Measurements from ENCODE around the gene SLC48A1.

Gene SLC48A1

DNA sequence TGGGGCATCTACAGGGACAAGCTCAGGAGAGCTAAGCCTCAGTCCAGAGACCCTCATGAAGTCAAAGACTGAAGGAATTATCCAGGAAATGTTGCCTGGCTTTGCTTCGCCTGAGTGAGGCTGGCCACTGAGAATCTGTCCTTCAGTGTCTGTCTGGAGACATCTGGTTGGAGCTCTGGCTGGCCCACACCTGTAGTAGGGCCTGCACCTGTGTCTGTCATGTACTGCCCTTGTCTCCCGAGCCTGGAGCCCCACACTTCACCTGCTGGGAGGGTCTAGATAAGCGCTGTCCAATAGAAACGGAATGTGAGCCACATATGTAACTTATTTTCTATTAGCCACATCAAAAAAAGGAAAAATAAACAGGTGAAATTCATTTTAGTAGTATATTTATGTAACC, 56.5 kb downstream of the SLC48A1 start:
- TF ChIP-seq, protein P1, sequence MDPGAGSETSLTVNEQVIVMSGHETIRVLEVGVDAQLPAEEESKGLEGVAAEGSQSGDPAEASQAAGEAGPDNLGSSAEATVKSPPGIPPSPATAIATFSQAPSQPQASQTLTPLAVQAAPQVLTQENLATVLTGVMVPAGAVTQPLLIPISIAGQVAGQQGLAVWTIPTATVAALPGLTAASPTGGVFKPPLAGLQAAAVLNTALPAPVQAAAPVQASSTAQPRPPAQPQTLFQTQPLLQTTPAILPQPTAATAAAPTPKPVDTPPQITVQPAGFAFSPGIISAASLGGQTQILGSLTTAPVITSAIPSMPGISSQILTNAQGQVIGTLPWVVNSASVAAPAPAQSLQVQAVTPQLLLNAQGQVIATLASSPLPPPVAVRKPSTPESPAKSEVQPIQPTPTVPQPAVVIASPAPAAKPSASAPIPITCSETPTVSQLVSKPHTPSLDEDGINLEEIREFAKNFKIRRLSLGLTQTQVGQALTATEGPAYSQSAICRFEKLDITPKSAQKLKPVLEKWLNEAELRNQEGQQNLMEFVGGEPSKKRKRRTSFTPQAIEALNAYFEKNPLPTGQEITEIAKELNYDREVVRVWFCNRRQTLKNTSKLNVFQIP (CRISPR knock-in tag; IDR thresholded peaks at IDR 0.05; ENCODE audit: borderline replicate concordance, low read depth), result no peak
- TF ChIP-seq, protein P2, sequence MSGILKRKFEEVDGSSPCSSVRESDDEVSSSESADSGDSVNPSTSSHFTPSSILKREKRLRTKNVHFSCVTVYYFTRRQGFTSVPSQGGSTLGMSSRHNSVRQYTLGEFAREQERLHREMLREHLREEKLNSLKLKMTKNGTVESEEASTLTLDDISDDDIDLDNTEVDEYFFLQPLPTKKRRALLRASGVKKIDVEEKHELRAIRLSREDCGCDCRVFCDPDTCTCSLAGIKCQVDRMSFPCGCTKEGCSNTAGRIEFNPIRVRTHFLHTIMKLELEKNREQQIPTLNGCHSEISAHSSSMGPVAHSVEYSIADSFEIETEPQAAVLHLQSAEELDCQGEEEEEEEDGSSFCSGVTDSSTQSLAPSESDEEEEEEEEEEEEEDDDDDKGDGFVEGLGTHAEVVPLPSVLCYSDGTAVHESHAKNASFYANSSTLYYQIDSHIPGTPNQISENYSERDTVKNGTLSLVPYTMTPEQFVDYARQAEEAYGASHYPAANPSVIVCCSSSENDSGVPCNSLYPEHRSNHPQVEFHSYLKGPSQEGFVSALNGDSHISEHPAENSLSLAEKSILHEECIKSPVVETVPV (CRISPR knock-in tag; IDR thresholded peaks at IDR 0.05), result no peak
- TF ChIP-seq ZFP30 (CRISPR knock-in tag; IDR thresholded peaks at IDR 0.05) (no peak), ZNF8 (CRISPR knock-in tag; IDR thresholded peaks at IDR 0.05) (no peak), ARNTL (CRISPR knock-in tag; IDR thresholded peaks at IDR 0.05; ENCODE audit: borderline replicate concordance, low read depth) (no peak), TOX (CRISPR knock-in tag; IDR thresholded peaks at IDR 0.05; ENCODE audit: borderline replicate concordance) (no peak), ZC3H10 (CRISPR knock-in tag; IDR thresholded peaks at IDR 0.05) (no peak), PPARA (CRISPR knock-in tag; IDR thresholded peaks at IDR 0.05; ENCODE audit: borderline replicate concordance) (no peak), ISL1 (CRISPR knock-in tag; IDR thresholded peaks at IDR 0.05) (no peak), BACH2 (CRISPR knock-in tag; IDR thresholded peaks at IDR 0.05; ENCODE audit: borderline replicate concordance) (no peak), GLIS3 (CRISPR knock-in tag; IDR thresholded peaks at IDR 0.05) (no peak), OSR1 (CRISPR knock-in tag; IDR thresholded peaks at IDR 0.05) (no peak), ZFP3 (CRISPR knock-in tag; IDR thresholded peaks at IDR 0.05) (no peak), RARB (CRISPR knock-in tag; IDR thresholded peaks at IDR 0.05) (no peak), ZNF565 (CRISPR knock-in tag; conservative IDR thresholded peaks at IDR 0.05; ENCODE audit: low read depth) (no peak), ZNF70 (CRISPR knock-in tag; IDR thresholded peaks at IDR 0.05) (no peak), TCF4 (CRISPR knock-in tag; IDR thresholded peaks at IDR 0.05; ENCODE audit: borderline replicate concordance) (no peak), ESRRG (CRISPR knock-in tag; IDR thresholded peaks at IDR 0.05) (no peak)
- TF ChIP-seq, protein P3, sequence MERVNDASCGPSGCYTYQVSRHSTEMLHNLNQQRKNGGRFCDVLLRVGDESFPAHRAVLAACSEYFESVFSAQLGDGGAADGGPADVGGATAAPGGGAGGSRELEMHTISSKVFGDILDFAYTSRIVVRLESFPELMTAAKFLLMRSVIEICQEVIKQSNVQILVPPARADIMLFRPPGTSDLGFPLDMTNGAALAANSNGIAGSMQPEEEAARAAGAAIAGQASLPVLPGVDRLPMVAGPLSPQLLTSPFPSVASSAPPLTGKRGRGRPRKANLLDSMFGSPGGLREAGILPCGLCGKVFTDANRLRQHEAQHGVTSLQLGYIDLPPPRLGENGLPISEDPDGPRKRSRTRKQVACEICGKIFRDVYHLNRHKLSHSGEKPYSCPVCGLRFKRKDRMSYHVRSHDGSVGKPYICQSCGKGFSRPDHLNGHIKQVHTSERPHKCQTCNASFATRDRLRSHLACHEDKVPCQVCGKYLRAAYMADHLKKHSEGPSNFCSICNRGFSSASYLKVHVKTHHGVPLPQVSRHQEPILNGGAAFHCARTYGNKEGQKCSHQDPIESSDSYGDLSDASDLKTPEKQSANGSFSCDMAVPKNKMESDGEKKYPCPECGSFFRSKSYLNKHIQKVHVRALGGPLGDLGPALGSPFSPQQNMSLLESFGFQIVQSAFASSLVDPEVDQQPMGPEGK (CRISPR knock-in tag; IDR thresholded peaks at IDR 0.05; ENCODE audit: borderline replicate concordance), result no peak
- TF ChIP-seq, protein P4, sequence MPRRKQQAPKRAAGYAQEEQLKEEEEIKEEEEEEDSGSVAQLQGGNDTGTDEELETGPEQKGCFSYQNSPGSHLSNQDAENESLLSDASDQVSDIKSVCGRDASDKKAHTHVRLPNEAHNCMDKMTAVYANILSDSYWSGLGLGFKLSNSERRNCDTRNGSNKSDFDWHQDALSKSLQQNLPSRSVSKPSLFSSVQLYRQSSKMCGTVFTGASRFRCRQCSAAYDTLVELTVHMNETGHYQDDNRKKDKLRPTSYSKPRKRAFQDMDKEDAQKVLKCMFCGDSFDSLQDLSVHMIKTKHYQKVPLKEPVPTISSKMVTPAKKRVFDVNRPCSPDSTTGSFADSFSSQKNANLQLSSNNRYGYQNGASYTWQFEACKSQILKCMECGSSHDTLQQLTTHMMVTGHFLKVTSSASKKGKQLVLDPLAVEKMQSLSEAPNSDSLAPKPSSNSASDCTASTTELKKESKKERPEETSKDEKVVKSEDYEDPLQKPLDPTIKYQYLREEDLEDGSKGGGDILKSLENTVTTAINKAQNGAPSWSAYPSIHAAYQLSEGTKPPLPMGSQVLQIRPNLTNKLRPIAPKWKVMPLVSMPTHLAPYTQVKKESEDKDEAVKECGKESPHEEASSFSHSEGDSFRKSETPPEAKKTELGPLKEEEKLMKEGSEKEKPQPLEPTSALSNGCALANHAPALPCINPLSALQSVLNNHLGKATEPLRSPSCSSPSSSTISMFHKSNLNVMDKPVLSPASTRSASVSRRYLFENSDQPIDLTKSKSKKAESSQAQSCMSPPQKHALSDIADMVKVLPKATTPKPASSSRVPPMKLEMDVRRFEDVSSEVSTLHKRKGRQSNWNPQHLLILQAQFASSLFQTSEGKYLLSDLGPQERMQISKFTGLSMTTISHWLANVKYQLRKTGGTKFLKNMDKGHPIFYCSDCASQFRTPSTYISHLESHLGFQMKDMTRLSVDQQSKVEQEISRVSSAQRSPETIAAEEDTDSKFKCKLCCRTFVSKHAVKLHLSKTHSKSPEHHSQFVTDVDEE (CRISPR knock-in tag; IDR thresholded peaks at IDR 0.05), result no peak
- no peak for ATAC-seq

Measured in SK-N-SH treated with all-trans-retinoic acid at 6 μM for 48 hours (cell line).